ENCODE data around the gene EXOC4. TPM values are rescaled to one million over a fixed set of nuclear protein-coding genes. Genes with fewer than 3 reads are reported as not detected.

Gene EXOC4
- total RNA-seq, 1 donor from 2014 or later: 51.6 TPM

- H3K4me3 ChIP-seq (ENCODE audit: low read depth, low read length): no peak overlapping the region
- no peak for TF ChIP-seq CTCF (IDR thresholded peaks at IDR 0.05; ENCODE audit: insufficient read depth, low read length, poor library complexity, severe bottlenecking)
- H3K36me3 ChIP-seq (ENCODE audit: control insufficient read depth, insufficient read depth, low read length): no peaks in the 10 kb centered on the region
- no peaks in the 10 kb centered on the region for H3K27me3 ChIP-seq (ENCODE audit: control insufficient read depth, insufficient read depth, low read length)
- DNase-seq (ENCODE audit: low read depth): no peak
Measured at GRCh38 chr7:133573554-133574265, 320.8 kb downstream of the EXOC4 start.

GRCh38 chr7:133575726-133576440 is 323.0 kb downstream of the EXOC4 start:
- H3K4me3 ChIP-seq (ENCODE audit: low read depth, low read length): no peak overlapping the region
- DNase-seq (ENCODE audit: low read depth): no peak
- H3K27me3 ChIP-seq (ENCODE audit: control insufficient read depth, insufficient read depth, low read length): no peaks in the 10 kb centered on the region
- H3K36me3 ChIP-seq (ENCODE audit: control insufficient read depth, insufficient read depth, low read length): no peaks in the 10 kb centered on the region
- no peak for TF ChIP-seq CTCF (IDR thresholded peaks at IDR 0.05; ENCODE audit: insufficient read depth, low read length, poor library complexity, severe bottlenecking)

- H3K36me3 ChIP-seq (ENCODE audit: control insufficient read depth, insufficient read depth, low read length): no peaks in the 10 kb centered on the region
- no peak overlapping the region for H3K4me3 ChIP-seq (ENCODE audit: low read depth, low read length)
- H3K27me3 ChIP-seq (ENCODE audit: control insufficient read depth, insufficient read depth, low read length): no peaks in the 10 kb centered on the region
- TF ChIP-seq CTCF (IDR thresholded peaks at IDR 0.05; ENCODE audit: insufficient read depth, low read length, poor library complexity, severe bottlenecking): no peak
- DNase-seq (ENCODE audit: low read depth): no peak
Measured at GRCh38 chr7:133576612-133577168, 323.8 kb downstream of the EXOC4 start.

- no peak for TF ChIP-seq CTCF (IDR thresholded peaks at IDR 0.05; ENCODE audit: insufficient read depth, low read length, poor library complexity, severe bottlenecking)
- H3K27me3 ChIP-seq (ENCODE audit: control insufficient read depth, insufficient read depth, low read length): no peaks in the 10 kb centered on the region
- H3K4me3 ChIP-seq (ENCODE audit: low read depth, low read length): no peak overlapping the region
- H3K36me3 ChIP-seq (ENCODE audit: control insufficient read depth, insufficient read depth, low read length): no peaks in the 10 kb centered on the region
- peak; percentile 18 for DNase-seq (ENCODE audit: low read depth)
Measured at GRCh38 chr7:133582766-133583523, 330.1 kb downstream of the EXOC4 start.

GRCh38 chr7:133583545-133584171 is 330.8 kb downstream of the EXOC4 start:
- no peak for TF ChIP-seq CTCF (IDR thresholded peaks at IDR 0.05; ENCODE audit: insufficient read depth, low read length, poor library complexity, severe bottlenecking)
- H3K27me3 ChIP-seq (ENCODE audit: control insufficient read depth, insufficient read depth, low read length): no peaks in the 10 kb centered on the region
- DNase-seq (ENCODE audit: low read depth): no peak

More at GRCh38 chr7:133583545-133584171, 330.8 kb downstream of the EXOC4 start:
- H3K36me3 ChIP-seq (ENCODE audit: control insufficient read depth, insufficient read depth, low read length): no peaks in the 10 kb centered on the region
- H3K4me3 ChIP-seq (ENCODE audit: low read depth, low read length): no peak overlapping the region
